PC-3 (cell line): Measurements from ENCODE around the gene SULF2. TPM values are rescaled to one million over a fixed set of nuclear protein-coding genes. Genes with fewer than 3 reads are reported as not detected.

Experiments
- ATAC-seq: fragments of 200-7000 bp; cut with Tn5 transposase; 2 replicates; pipeline ENCODE4 v1.9.1; 2020; ENCODE audit warnings: mild to moderate bottlenecking, moderate library complexity
- BruUV-seq: library from RNA; stranded (reverse); fragments of 400-500 nt; replicated peaks from 2 replicates; lab custom pipeline; 2021; lab: Mats Ljungman, UMichigan
- CTCF ChIA-PET: fragments of 300-600 bp; sonication (Branson Sonifier 250); formaldehyde crosslinking; loops from one replicate; lab custom pipeline; 2022; ENCODE audit warnings: antibody characterized with exemption; lab: Charles Lee
- POLR2A ChIA-PET: fragments of 300-600 bp; sonication (Branson Sonifier 250); formaldehyde crosslinking; loops from one replicate; lab custom pipeline; 2022; ENCODE audit warnings: antibody characterized with exemption; ENCODE audit not compliant: unreplicated experiment; lab: Charles Lee
- DNase-seq: peaks from one replicate; pipeline ENCODE4 v3.0.0-alpha.2; 2015
- H2AFZ ChIP-seq: fragments of 300-600 bp; sonication (generic); 2 replicates; pipeline ENCODE4 v1.6.0; 2016; ENCODE audit warnings: antibody characterized with exemption, low read length
- H3F3A ChIP-seq: fragments of 300-600 bp; sonication (generic); one replicate; pipeline ENCODE4 v1.6.0; 2017; ENCODE audit warnings: antibody characterized with exemption, low read length, control low read depth, mild to moderate bottlenecking; ENCODE audit not compliant: unreplicated experiment
- H3K27ac ChIP-seq: fragments of 300-600 bp; sonication (generic); 2 replicates; pipeline ENCODE4 v1.5.1; 2016; ENCODE audit warnings: mild to moderate bottlenecking, low read length
- H3K27me3 ChIP-seq: fragments of 300-600 bp; sonication (generic); 2 replicates; pipeline ENCODE4 v1.6.1; 2016; ENCODE audit warnings: low read length, mixed read lengths
- H3K36me3 ChIP-seq: fragments of 300-600 bp; sonication (generic); 2 replicates; pipeline ENCODE4 v1.6.1; 2016; ENCODE audit warnings: low read depth, mixed run types, low read length, mixed read lengths
- H3K4me1 ChIP-seq: fragments of 300-600 bp; sonication (generic); 2 replicates; pipeline ENCODE4 v1.5.1; 2016; ENCODE audit warnings: low read length; ENCODE audit not compliant: insufficient read depth
- H3K4me2 ChIP-seq: fragments of 300-600 bp; sonication (generic); 2 replicates; pipeline ENCODE4 v1.6.0; 2016; ENCODE audit warnings: low read length
- H3K4me3 ChIP-seq: fragments of 300-600 bp; sonication (generic); 2 replicates; pipeline ENCODE4 v1.5.1; 2016; ENCODE audit warnings: mild to moderate bottlenecking, low read length, mixed read lengths
- H3K79me2 ChIP-seq: fragments of 300-600 bp; sonication (generic); 2 replicates; pipeline ENCODE4 v1.6.1; 2017; ENCODE audit warnings: low read length, mixed read lengths
- H3K9ac ChIP-seq: fragments of 300-600 bp; sonication (generic); 2 replicates; pipeline ENCODE4 v1.6.0; 2016; ENCODE audit warnings: mild to moderate bottlenecking, low read length
- H3K9me2 ChIP-seq: fragments of 300-600 bp; sonication (generic); replicated peaks from 2 replicates; pipeline ENCODE4 v1.6.1; 2016; ENCODE audit warnings: mixed run types, low read length, mixed read lengths
- H3K9me3 ChIP-seq: fragments of 300-600 bp; sonication (generic); 2 replicates; pipeline ENCODE4 v1.6.1; 2016; ENCODE audit warnings: low read length, mixed read lengths
- H4K20me1 ChIP-seq: fragments of 300-600 bp; sonication (generic); 2 replicates; pipeline ENCODE4 v1.6.1; 2016; ENCODE audit warnings: low read length, mixed read lengths
- CTCF ChIP-seq: fragments of 300-600 bp; sonication (generic); conservative IDR thresholded peaks from 2 replicates; pipeline ENCODE4 v1.5.1; 2017; ENCODE audit warnings: antibody characterized with exemption, low read depth, mild to moderate bottlenecking, low read length
- EZH2 ChIP-seq: fragments of 300-600 bp; sonication (generic); IDR thresholded peaks from one replicate; pipeline ENCODE4 v1.6.1; 2017; ENCODE audit warnings: antibody characterized with exemption, mild to moderate bottlenecking, low read length; ENCODE audit not compliant: unreplicated experiment
- EZH2phosphoT487 ChIP-seq: fragments of 300-600 bp; sonication (generic); IDR thresholded peaks from 2 replicates; pipeline ENCODE4 v1.6.1; 2018; ENCODE audit warnings: mild to moderate bottlenecking, antibody characterized with exemption, low read length, borderline replicate concordance
- intact Hi-C: fragments of 100-400 bp; cut with micrococcal nuclease; formaldehyde crosslinking; loops from 2 replicates; pipeline ENCODE4 v1.9.0; 2023
- total RNA-seq: library from RNA; depleted of rRNA; stranded (reverse); fragments of >200 nt; gene quantifications from 2 replicates; pipeline ENCODE4 v1.2.3, GENCODE V29; 2014

SULF2 gene
- total RNA-seq, 1 experiment from 2014 or later, result 340 TPM

- H3K4me3 ChIP-seq, result no peak overlapping the region; the same call in 1 of the 2 replicates
These were observed 3.2 kb downstream of the SULF2 start for GRCh38 chr20:47782076-47782475.

GRCh38 chr20:47781632-47782031 is 3.6 kb downstream of the SULF2 start:
- BruUV-seq, result no TSS peak
- intact Hi-C loops, result loop anchor here (10.0 kb wide), 1 partner anchor 233 kb away; no protein-coding TSS in a partner anchor
- peaks cover 93% of the 10 kb centered on the region for H3K79me2 ChIP-seq
- no peak for TF ChIP-seq EZH2
- no peak for TF ChIP-seq EZH2phosphoT487
- TF ChIP-seq CTCF, result no peak
- H3K4me2 ChIP-seq, result peak overlapping the region; percentile 94; the same call in 1 of the 2 replicates
- H2AFZ ChIP-seq, result no peak overlapping the region
- DNase-seq (no peak), ATAC-seq (no peak)
- ChIA-PET CTCF (no interaction called here), POLR2A (no interaction called here)
- peaks cover 62% of the 10 kb centered on the region for H4K20me1 ChIP-seq
- H3K4me1 ChIP-seq, result peaks cover 23% of the 10 kb centered on the region
- no peak overlapping the region for H3K4me3 ChIP-seq
- H3K9ac ChIP-seq, result no peak overlapping the region
- no peak overlapping the region for H3K27ac ChIP-seq
- H3K9me2 ChIP-seq, result no peaks in the 10 kb centered on the region
- H3K27me3 ChIP-seq, result no peaks in the 10 kb centered on the region
- no peaks in the 10 kb centered on the region for H3K9me3 ChIP-seq
- peaks cover 19% of the 10 kb centered on the region for H3K36me3 ChIP-seq
- H3F3A ChIP-seq, result no peaks in the 10 kb centered on the region

More at GRCh38 chr20:47782076-47782475, 3.2 kb downstream of the SULF2 start:
- no peaks in the 10 kb centered on the region for H3K27me3 ChIP-seq
- peaks cover 93% of the 10 kb centered on the region for H3K79me2 ChIP-seq
- ChIA-PET POLR2A (no interaction called here), CTCF (no interaction called here)
- H3K4me2 ChIP-seq, result peak overlapping the region; percentile 94
- no peak overlapping the region for H2AFZ ChIP-seq
- TF ChIP-seq EZH2phosphoT487 (no peak), EZH2 (no peak), CTCF (no peak)
- H3K9me2 ChIP-seq, result no peaks in the 10 kb centered on the region
- H3K4me1 ChIP-seq, result peaks cover 27% of the 10 kb centered on the region
- H3K27ac ChIP-seq, result no peak overlapping the region
- H4K20me1 ChIP-seq, result peaks cover 57% of the 10 kb centered on the region
- H3F3A ChIP-seq, result no peaks in the 10 kb centered on the region
- DNase-seq (no peak), ATAC-seq (no peak)
- no peaks in the 10 kb centered on the region for H3K9me3 ChIP-seq
- H3K9ac ChIP-seq, result no peak overlapping the region
- BruUV-seq, result no TSS peak
- H3K36me3 ChIP-seq, result peaks cover 19% of the 10 kb centered on the region
- intact Hi-C loops, result loop anchor here (10.0 kb wide), 1 partner anchor 233 kb away; no protein-coding TSS in a partner anchor

- H3K36me3 ChIP-seq, result peaks cover 20% of the 10 kb centered on the region
- H2AFZ ChIP-seq, result no peak overlapping the region
- POLR2A ChIA-PET, result interaction anchor here (0.6 kb wide), 1 partner anchor 1053 kb away, joined by 4 read pairs; no protein-coding TSS in a partner anchor
- ATAC-seq, result no peak
- peaks cover 69% of the 10 kb centered on the region for H4K20me1 ChIP-seq
- CTCF ChIA-PET, result no interaction called here
- intact Hi-C loops, result loop anchor here (10.0 kb wide), 1 partner anchor 234 kb away; no protein-coding TSS in a partner anchor
- H3K4me3 ChIP-seq, result no peak overlapping the region
- H3K79me2 ChIP-seq, result peaks cover 93% of the 10 kb centered on the region
- no peak for DNase-seq
- no TSS peak for BruUV-seq
- no peak overlapping the region for H3K4me2 ChIP-seq
- no peak for TF ChIP-seq EZH2
- H3K9me3 ChIP-seq, result no peaks in the 10 kb centered on the region
- no peak overlapping the region for H3K27ac ChIP-seq
- no peaks in the 10 kb centered on the region for H3K9me2 ChIP-seq
- H3F3A ChIP-seq, result no peaks in the 10 kb centered on the region
- no peaks in the 10 kb centered on the region for H3K27me3 ChIP-seq
- H3K9ac ChIP-seq, result no peak overlapping the region
- peaks cover 22% of the 10 kb centered on the region for H3K4me1 ChIP-seq
These were observed 4.4 kb downstream of the SULF2 start for GRCh38 chr20:47780720-47781389.
